Prostate gland (tissue), 2 donors: ENCODE results near the gene PDE11A. TPM values are rescaled to one million over a fixed set of nuclear protein-coding genes. Genes with fewer than 3 reads are reported as not detected.

Source experiments
- DNase-seq: peaks from one replicate; pipeline ENCODE4 v3.0.0-alpha.2; 2019; ENCODE audit warnings: low spot score
- H3K27ac ChIP-seq, 2 donors: fragments of 200-600 bp; sonication (generic); 2 replicates each; pipeline ENCODE4 v1.5.1; 2017 to 2019
- H3K27me3 ChIP-seq: fragments of 200-600 bp; sonication (generic); replicated peaks from 2 replicates; pipeline ENCODE4 v1.5.1; 2019; ENCODE audit not compliant: insufficient read depth
- H3K36me3 ChIP-seq, 2 donors: fragments of 200-600 bp; sonication (generic); 1 replicate in 1 of 2; 2 replicates in 1 of 2; pipeline versions ENCODE4 v1.5.1 to v1.8.1; 2017 to 2019
- H3K4me1 ChIP-seq: fragments of 200-600 bp; sonication (generic); replicated peaks from 2 replicates; pipeline ENCODE4 v1.5.1; 2019
- H3K4me3 ChIP-seq, 2 donors: fragments of 200-600 bp; sonication (generic); 2 replicates each; pipeline ENCODE4 v1.5.1; 2017 to 2019
- H3K9me3 ChIP-seq: fragments of 200-600 bp; sonication (generic); 2 replicates; pipeline ENCODE4 v1.5.1; 2017
- CTCF ChIP-seq, 4 experiments: fragments of 200-600 bp in 2 of 4; fragments of 450-650 bp in 2 of 4; sonication (generic) in 2 of 4; IDR thresholded peaks; 1 replicate in 3 of 4; 2 replicates in 1 of 4; pipeline ENCODE4 v1.5.1; 2016 to 2019; ENCODE audit warnings: antibody characterized with exemption in 4 of 4, mild to moderate bottlenecking in 2 of 4, moderate library complexity in 2 of 4
- POLR2A ChIP-seq: fragments of 450-650 bp; IDR thresholded peaks from one replicate; pipeline ENCODE4 v1.6.1; 2016; ENCODE audit warnings: antibody characterized with exemption, mild to moderate bottlenecking
- POLR2AphosphoS5 ChIP-seq: sonication (generic); formaldehyde crosslinking; IDR thresholded peaks from one replicate; pipeline ENCODE4 v1.6.1; 2017; ENCODE audit warnings: antibody characterized with exemption
- WGBS: methylation state at CpG from one replicate; pipeline ENCODE4 v1.1.5; 2018; 5-methylcytosine and 5-hydroxymethylcytosine counted together
- intact Hi-C: fragments of 100-400 bp; cut with DNase I; formaldehyde crosslinking; loops from one replicate; pipeline ENCODE4 v1.14.2; 2022
- total RNA-seq, 2 donors: library from RNA; depleted of rRNA; stranded (reverse); fragments of >200 nt; gene quantifications; one replicate each; pipeline ENCODE4 v1.1.0, GENCODE V29; 2016

PDE11A gene
- total RNA-seq, 2 donors from 2014 or later: 14.9 to 26.6 TPM

GRCh38 chr2:177715771-177716170 is 356.8 kb downstream of the PDE11A start:
- WGBS: 83% methylated on average over 2 of the region's 2 CpGs
- Histone ChIP-seq H3K27me3 (no peaks in the 10 kb centered on the region), H3K4me1 (no peaks in the 10 kb centered on the region), H3K27ac (no peak overlapping the region), H3K36me3 (no peaks in the 10 kb centered on the region), H3K9me3 (no peaks in the 10 kb centered on the region), H3K4me3 (no peak overlapping the region)
- intact Hi-C loops: no loop called here
- no peak for DNase-seq
- TF ChIP-seq POLR2AphosphoS5 (no peak), CTCF (IDR thresholded peaks at IDR 0.05) (no peak), POLR2A (no peak)

- TF ChIP-seq CTCF (IDR thresholded peaks at IDR 0.05) (no peak), POLR2A (no peak), POLR2AphosphoS5 (no peak)
- Histone ChIP-seq H3K9me3 (no peaks in the 10 kb centered on the region), H3K4me3 (no peak overlapping the region), H3K36me3 (no peaks in the 10 kb centered on the region), H3K27ac (no peak overlapping the region), H3K4me1 (no peaks in the 10 kb centered on the region), H3K27me3 (no peaks in the 10 kb centered on the region)
- 53% methylated on average over 3 of the region's 3 CpGs for WGBS
- no peak for DNase-seq
- intact Hi-C loops: no loop called here
These were observed 357.9 kb downstream of the PDE11A start for GRCh38 chr2:177714704-177715103.

GRCh38 chr2:177712462-177712861 is 360.1 kb downstream of the PDE11A start:
- H3K4me1 ChIP-seq: no peaks in the 10 kb centered on the region
- TF ChIP-seq POLR2A (no peak), POLR2AphosphoS5 (no peak), CTCF (IDR thresholded peaks at IDR 0.05) (no peak)
- no peaks in the 10 kb centered on the region for H3K9me3 ChIP-seq
- no peak overlapping the region for H3K27ac ChIP-seq
- no peak for DNase-seq
- intact Hi-C loops: no loop called here
- H3K27me3 ChIP-seq: no peaks in the 10 kb centered on the region
- no peak overlapping the region for H3K4me3 ChIP-seq
- H3K36me3 ChIP-seq: no peaks in the 10 kb centered on the region
- WGBS: 46% methylated on average over 1 of the region's 1 CpG

GRCh38 chr2:177711483-177712265 is 360.9 kb downstream of the PDE11A start:
- no peak for TF ChIP-seq POLR2A
- TF ChIP-seq CTCF (IDR thresholded peaks at IDR 0.05): no peak
- TF ChIP-seq POLR2AphosphoS5: no peak
- WGBS: 51% methylated on average over 9 of the region's 9 CpGs
- H3K4me1 ChIP-seq: no peaks in the 10 kb centered on the region
- H3K27me3 ChIP-seq: no peaks in the 10 kb centered on the region
- H3K36me3 ChIP-seq: no peaks in the 10 kb centered on the region
- no peak for DNase-seq
- H3K9me3 ChIP-seq: no peaks in the 10 kb centered on the region
- H3K27ac ChIP-seq: no peak overlapping the region
- intact Hi-C loops: no loop called here
- H3K4me3 ChIP-seq: no peak overlapping the region

- no peak overlapping the region for H3K4me3 ChIP-seq
- H3K4me1 ChIP-seq: no peaks in the 10 kb centered on the region
- intact Hi-C loops: no loop called here
- WGBS: 83% methylated on average over 2 of the region's 2 CpGs
- H3K27me3 ChIP-seq: no peaks in the 10 kb centered on the region
- H3K27ac ChIP-seq: no peak overlapping the region
- TF ChIP-seq POLR2A: no peak
- no peak for TF ChIP-seq CTCF (IDR thresholded peaks at IDR 0.05)
- TF ChIP-seq POLR2AphosphoS5: no peak
- no peaks in the 10 kb centered on the region for H3K36me3 ChIP-seq
- no peak for DNase-seq
- no peaks in the 10 kb centered on the region for H3K9me3 ChIP-seq
These were observed 361.7 kb downstream of the PDE11A start for GRCh38 chr2:177710889-177711288.
